MM.1S (cell line): ENCODE results near the gene STIL.

Experiments
- EZH2 ChIP-seq: fragments of 300-600 bp; sonication (generic); optimal IDR thresholded peaks from 2 replicates; pipeline ENCODE3; 2017; ENCODE audit warnings: low read depth, mild to moderate bottlenecking, antibody characterized with exemption, low read length, mixed read lengths
- TF ChIP-seq, protein P1 (sequence below): fragments of 300-600 bp; sonication (generic); IDR thresholded peaks from 2 replicates; pipeline ENCODE4 v1.5.1; 2016; ENCODE audit warnings: antibody characterized with exemption, low read length, mixed read lengths

GRCh38 chr1:47212636-47213229 lies 101.2 kb downstream of the STIL start:
- TF ChIP-seq, protein P1, sequence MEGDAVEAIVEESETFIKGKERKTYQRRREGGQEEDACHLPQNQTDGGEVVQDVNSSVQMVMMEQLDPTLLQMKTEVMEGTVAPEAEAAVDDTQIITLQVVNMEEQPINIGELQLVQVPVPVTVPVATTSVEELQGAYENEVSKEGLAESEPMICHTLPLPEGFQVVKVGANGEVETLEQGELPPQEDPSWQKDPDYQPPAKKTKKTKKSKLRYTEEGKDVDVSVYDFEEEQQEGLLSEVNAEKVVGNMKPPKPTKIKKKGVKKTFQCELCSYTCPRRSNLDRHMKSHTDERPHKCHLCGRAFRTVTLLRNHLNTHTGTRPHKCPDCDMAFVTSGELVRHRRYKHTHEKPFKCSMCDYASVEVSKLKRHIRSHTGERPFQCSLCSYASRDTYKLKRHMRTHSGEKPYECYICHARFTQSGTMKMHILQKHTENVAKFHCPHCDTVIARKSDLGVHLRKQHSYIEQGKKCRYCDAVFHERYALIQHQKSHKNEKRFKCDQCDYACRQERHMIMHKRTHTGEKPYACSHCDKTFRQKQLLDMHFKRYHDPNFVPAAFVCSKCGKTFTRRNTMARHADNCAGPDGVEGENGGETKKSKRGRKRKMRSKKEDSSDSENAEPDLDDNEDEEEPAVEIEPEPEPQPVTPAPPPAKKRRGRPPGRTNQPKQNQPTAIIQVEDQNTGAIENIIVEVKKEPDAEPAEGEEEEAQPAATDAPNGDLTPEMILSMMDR: no peak
- no peak for TF ChIP-seq EZH2
